ENCODE measurements around the gene PGBD5.

Gene PGBD5

GRCh38 chr1:230313453-230314141, 112.5 kb downstream of the PGBD5 start:
- H3K4me3 ChIP-seq (ENCODE audit: low read length) = no peak overlapping the region
- DNase-seq (ENCODE audit: low read depth) = no peak
- TF ChIP-seq, protein P1, sequence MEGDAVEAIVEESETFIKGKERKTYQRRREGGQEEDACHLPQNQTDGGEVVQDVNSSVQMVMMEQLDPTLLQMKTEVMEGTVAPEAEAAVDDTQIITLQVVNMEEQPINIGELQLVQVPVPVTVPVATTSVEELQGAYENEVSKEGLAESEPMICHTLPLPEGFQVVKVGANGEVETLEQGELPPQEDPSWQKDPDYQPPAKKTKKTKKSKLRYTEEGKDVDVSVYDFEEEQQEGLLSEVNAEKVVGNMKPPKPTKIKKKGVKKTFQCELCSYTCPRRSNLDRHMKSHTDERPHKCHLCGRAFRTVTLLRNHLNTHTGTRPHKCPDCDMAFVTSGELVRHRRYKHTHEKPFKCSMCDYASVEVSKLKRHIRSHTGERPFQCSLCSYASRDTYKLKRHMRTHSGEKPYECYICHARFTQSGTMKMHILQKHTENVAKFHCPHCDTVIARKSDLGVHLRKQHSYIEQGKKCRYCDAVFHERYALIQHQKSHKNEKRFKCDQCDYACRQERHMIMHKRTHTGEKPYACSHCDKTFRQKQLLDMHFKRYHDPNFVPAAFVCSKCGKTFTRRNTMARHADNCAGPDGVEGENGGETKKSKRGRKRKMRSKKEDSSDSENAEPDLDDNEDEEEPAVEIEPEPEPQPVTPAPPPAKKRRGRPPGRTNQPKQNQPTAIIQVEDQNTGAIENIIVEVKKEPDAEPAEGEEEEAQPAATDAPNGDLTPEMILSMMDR (conservative IDR thresholded peaks at IDR 0.05; ENCODE audit: low read length) = no peak

DNA sequence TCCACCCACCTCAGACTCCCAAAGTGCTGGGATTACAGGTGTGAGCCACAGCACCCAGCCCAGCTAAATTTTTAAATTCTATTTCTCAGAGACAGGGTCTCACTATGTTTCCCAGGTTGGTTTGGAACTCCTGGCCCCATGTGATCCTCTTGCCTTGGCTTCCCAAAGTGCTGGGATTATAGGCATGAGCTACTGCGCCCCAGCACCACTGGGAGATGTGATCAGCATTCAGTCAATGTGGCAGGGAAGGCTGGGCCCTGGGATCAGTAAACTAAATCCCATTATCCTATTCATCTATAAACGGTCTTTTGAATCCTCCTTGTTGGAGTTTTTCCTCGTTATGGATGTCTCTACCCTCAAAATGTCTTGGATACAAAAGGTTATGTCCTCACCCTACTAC, 113.5 kb downstream of the PGBD5 start:
- DNase-seq (ENCODE audit: low read depth) = no peak
- TF ChIP-seq, protein P1 (conservative IDR thresholded peaks at IDR 0.05; ENCODE audit: low read length) = no peak
- H3K4me3 ChIP-seq (ENCODE audit: low read length) = no peak overlapping the region

GRCh38 chr1:230310381-230311163, 115.6 kb downstream of the PGBD5 start:
- TF ChIP-seq, protein P1 (conservative IDR thresholded peaks at IDR 0.05; ENCODE audit: low read length) = peak; percentile 97
- H3K4me3 ChIP-seq (ENCODE audit: low read length) = no peak overlapping the region
- DNase-seq (ENCODE audit: low read depth) = peak; percentile 64

DNA sequence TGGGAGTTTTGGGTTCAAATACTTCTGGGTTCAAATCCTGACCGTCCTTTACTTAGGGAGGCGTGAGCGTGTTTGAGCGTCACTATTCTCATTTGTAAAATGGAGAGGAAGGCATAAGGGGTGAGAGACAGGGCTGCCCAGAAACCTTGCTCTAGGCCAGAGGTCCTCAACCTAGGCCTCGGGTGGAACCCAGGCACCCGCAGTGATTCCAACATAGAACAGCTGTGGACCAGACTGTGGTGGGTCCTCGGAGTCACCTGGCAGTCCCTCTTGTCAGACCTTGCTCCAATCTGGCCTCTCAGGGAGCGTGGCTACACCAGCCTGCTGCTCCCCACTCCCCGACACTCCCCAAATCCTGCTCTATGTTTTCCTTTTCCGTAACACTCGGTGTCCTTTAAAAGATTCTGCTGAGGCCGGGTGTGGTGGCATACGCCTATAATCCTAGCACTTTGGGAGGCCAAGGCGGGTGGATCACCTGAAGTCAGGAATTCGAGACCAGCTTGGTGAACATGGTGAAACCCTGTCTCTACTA, 116.4 kb downstream of the PGBD5 start:
- no peak overlapping the region for H3K4me3 ChIP-seq (ENCODE audit: low read length)
- no peak for DNase-seq (ENCODE audit: low read depth)
- TF ChIP-seq, protein P1 (conservative IDR thresholded peaks at IDR 0.05; ENCODE audit: low read length) = no peak

- no peak overlapping the region for H3K4me3 ChIP-seq (ENCODE audit: low read length)
- no peak for DNase-seq (ENCODE audit: low read depth)
- TF ChIP-seq, protein P1 (conservative IDR thresholded peaks at IDR 0.05; ENCODE audit: low read length) = no peak
These were observed 117.3 kb downstream of the PGBD5 start for GRCh38 chr1:230308821-230309220.

GRCh38 chr1:230308039-230308438, 118.1 kb downstream of the PGBD5 start:
- TF ChIP-seq, protein P1 (conservative IDR thresholded peaks at IDR 0.05; ENCODE audit: low read length) = no peak
- no peak overlapping the region for H3K4me3 ChIP-seq (ENCODE audit: low read length)
- peak; percentile 53 for DNase-seq (ENCODE audit: low read depth)

All from AG10803 (cell line).